Ectodermal cell (in vitro differentiated cells): ENCODE measurements around the gene CENPE.

Source experiments
- H3K27ac ChIP-seq: 2 replicates; pipeline ENCODE4 v1.7.0; 2013; ENCODE audit warnings: mild to moderate bottlenecking, low read depth, low read length; ENCODE audit not compliant: insufficient read depth, poor library complexity, severe bottlenecking
- H3K27me3 ChIP-seq: 2 replicates; pipeline ENCODE4 v1.7.0; 2013; ENCODE audit warnings: mild to moderate bottlenecking, low read length; ENCODE audit not compliant: insufficient read depth, control insufficient read depth, poor library complexity, severe bottlenecking
- H3K36me3 ChIP-seq: one replicate; pipeline ENCODE4 v1.7.0; 2013; ENCODE audit warnings: low read length; ENCODE audit not compliant: control insufficient read depth, insufficient read depth
- H3K4me1 ChIP-seq: one replicate; pipeline ENCODE4 v1.7.0; 2013; ENCODE audit warnings: low read length; ENCODE audit not compliant: control insufficient read depth, insufficient read depth
- H3K4me3 ChIP-seq: 2 replicates; pipeline ENCODE4 v1.7.0; 2013; ENCODE audit warnings: low read depth, low read length, control low read depth; ENCODE audit not compliant: insufficient read depth
- H3K9me3 ChIP-seq: 2 replicates; pipeline ENCODE4 v1.7.0; 2013; ENCODE audit warnings: mild to moderate bottlenecking, low read length, moderate library complexity; ENCODE audit not compliant: control insufficient read depth
- WGBS, 2 experiments: methylation state at CpG; one replicate each; pipeline ENCODE4 v1.1.7; 2013; ENCODE audit warnings: missing lambda C conversion rate in 2 of 2; 5-methylcytosine and 5-hydroxymethylcytosine counted together

CENPE gene

DNA sequence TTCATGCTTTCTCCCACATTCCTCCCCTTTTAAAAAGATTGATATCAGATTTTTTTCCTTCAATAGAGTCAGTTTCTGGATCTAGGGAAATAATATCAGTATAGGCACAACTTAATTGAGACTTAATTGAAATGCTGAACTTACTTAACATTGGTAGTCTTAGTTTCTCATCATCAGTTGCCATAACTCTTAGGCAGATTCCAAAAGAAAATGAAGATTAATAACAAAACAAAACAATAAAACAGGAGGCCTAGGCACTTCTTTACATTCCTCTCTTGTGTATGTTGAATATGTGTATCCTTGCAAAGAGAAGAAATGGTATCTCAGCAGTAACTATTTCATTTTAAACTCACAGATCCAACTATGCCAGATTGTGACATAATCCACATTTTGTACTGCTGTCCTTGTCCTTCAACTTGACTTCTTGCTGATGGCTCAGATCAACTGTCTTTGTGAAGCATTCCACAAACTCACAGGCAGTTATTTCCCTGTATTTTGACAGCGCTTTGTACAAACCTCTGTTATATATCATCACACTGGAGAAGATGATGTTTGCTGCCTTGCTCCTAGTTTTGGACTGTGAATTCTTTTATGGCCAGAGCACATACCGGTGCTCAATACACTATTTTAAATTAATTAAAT lies 112.5 kb downstream of the CENPE start:
- H3K36me3 ChIP-seq = peaks cover 30% of the 10 kb centered on the region

DNA sequence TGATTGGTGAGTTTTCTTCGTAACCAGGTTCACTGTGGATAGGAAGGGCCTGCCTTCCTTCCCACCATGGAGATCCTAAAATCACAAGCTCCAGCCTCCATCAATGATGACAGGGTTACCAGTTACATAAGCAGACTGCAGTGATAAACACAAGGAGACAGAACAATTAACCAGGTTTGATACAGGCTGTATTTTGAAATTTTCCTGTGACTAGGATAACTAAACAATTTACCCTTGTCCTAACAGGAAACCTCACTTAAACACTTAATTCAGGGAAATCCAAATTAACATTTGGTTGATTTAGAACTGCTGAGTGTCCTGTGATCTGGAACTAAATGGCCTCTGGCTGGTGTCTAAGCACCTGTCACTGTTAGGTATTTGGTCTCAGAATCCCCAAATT lies 118.5 kb downstream of the CENPE start:
- H3K36me3 ChIP-seq = no peaks in the 10 kb centered on the region
- peaks cover 4% of the 10 kb centered on the region for H3K4me1 ChIP-seq
- H3K27ac ChIP-seq = no peak overlapping the region
- no peak overlapping the region for H3K4me3 ChIP-seq
- 71% methylated on average over 1 of the region's 1 CpG; no CpG with 5 or more reads in 1 of the 2 experiments for whole genome bisulfite sequencing, 2 experiments
- H3K27me3 ChIP-seq = peaks cover 28% of the 10 kb centered on the region
- no peaks in the 10 kb centered on the region for H3K9me3 ChIP-seq

More for the DNA sequence above, 112.5 kb downstream of the CENPE start:
- Histone ChIP-seq H3K4me3 (no peak overlapping the region), H3K9me3 (no peaks in the 10 kb centered on the region), H3K27me3 (no peaks in the 10 kb centered on the region), H3K4me1 (no peaks in the 10 kb centered on the region), H3K27ac (no peak overlapping the region)
- 100% methylated on average over 1 to 2 of the region's 2 CpGs for WGBS, 2 experiments

DNA sequence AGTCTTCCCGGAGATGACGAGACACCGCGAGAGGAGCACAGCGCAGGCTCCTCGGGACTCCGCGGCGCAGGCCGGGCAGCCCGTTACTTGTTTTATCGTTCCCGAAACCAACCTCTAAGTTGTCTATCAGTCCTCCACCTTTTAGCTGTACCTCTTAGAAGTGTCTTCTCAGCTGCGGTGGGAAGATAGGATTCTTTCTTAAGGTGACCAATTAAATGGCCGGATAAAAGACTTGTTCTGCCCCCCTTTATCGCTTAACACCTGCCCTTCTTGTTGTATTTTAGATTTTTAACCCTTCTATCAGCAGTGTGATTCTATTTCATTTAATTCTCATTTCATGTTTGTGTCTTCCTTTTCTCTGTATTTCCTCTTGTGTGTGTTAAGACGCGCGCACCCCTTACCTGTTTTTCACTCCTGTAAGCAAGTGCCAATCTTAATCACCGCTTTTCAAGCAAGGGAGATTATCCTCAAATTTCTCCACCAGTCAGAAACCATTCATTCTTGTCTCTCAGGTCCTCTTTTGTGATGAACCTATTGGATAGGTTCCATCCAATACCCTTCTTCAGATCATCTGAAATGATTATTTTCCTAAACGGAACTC lies 121.3 kb downstream of the CENPE start, which contains the start of gene SLC9B2:
SLC9B2 (minus strand) TSS at position 15 of the 601 bp plus-strand sequence. CDS start 9,211 bp downstream, outside the sequence.
- Histone ChIP-seq H3K9me3 (no peaks in the 10 kb centered on the region), H3K36me3 (no peaks in the 10 kb centered on the region), H3K4me3 (peak within 1 kb of the TSS; percentile 82), H3K4me1 (peaks cover 4% of the 10 kb centered on the region), H3K27me3 (peaks cover 28% of the 10 kb centered on the region), H3K27ac (no peak within 1 kb of the TSS)
- whole genome bisulfite sequencing, 2 experiments = 26 to 28% methylated on average over 21 of the region's 21 CpGs

DNA sequence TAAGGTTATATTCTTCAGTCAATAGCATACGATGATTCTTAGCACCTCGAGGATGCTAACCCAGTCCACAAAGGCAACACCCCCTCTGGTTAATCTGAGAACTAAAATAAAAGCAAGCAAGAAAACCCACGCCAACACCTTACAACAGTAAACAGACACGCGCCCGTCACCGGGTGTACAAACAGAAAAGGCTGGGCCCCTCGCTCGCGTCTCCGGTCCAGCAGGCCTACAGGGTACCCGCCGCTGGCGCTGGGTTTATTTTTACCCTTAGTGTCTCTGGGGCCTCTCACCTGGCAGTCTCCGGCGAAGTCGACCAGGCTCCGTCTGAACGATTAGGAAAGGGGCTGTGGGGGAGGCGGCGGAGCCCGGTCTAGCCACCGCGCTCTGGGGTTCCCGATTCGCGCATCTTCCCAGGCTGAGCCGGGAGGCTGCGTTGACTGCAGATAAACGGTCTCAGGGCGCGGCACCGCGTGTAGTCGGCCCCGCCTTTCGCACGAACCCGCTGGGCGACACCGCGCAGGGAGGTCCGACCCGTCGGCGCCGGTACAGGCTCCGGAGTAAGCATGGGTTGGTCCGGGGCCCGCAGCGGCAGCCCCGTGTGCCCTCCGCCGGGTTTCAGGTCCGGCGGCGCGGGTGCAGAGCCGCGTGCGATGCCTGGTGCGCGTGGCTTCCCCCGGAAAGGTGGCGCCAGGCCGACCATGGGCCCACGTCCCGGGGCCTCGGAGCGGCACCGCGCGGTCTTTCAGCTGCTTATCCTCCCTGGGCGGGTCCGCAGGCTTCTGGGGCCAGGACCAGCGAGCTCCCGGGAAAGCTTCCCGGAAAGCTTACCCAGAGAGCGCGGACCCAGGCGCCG lies 122.0 kb downstream of the CENPE start:
- Histone ChIP-seq H3K4me1 (peaks cover 4% of the 10 kb centered on the region), H3K36me3 (no peaks in the 10 kb centered on the region), H3K27ac (no peak overlapping the region), H3K27me3 (peaks cover 28% of the 10 kb centered on the region), H3K9me3 (no peaks in the 10 kb centered on the region), H3K4me3 (peak overlapping the region; percentile 82)
- WGBS, 2 experiments = 1 to 2% methylated on average over 82 of the region's 82 CpGs

DNA sequence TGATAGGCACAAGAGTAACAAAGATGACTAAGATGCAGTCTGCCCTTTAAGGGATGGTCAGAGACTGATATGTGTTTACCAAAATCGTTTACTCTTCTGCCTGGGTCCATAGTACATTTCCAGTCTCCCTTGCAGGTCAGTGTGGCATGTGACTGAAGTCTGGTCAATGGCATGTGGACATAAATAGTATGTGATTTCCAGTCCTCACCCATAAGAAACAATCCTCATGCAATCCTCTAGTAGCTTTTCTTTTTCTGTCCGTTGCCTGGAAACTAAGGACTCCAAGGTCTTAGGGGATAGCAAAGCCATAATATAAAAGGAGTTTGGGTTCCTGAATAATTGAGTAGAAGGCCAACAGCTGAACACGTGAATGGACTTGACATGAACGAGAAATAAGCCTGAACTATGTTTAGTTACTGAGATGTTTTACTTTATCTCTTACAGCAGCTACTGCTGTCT lies 122.7 kb downstream of the CENPE start:
- Histone ChIP-seq H3K9me3 (no peaks in the 10 kb centered on the region), H3K27ac (no peak overlapping the region), H3K4me3 (peak overlapping the region; percentile 82), H3K27me3 (peaks cover 28% of the 10 kb centered on the region), H3K36me3 (no peaks in the 10 kb centered on the region), H3K4me1 (peaks cover 4% of the 10 kb centered on the region)
- 46 to 57% methylated on average over 4 of the region's 4 CpGs for WGBS, 2 experiments

DNA sequence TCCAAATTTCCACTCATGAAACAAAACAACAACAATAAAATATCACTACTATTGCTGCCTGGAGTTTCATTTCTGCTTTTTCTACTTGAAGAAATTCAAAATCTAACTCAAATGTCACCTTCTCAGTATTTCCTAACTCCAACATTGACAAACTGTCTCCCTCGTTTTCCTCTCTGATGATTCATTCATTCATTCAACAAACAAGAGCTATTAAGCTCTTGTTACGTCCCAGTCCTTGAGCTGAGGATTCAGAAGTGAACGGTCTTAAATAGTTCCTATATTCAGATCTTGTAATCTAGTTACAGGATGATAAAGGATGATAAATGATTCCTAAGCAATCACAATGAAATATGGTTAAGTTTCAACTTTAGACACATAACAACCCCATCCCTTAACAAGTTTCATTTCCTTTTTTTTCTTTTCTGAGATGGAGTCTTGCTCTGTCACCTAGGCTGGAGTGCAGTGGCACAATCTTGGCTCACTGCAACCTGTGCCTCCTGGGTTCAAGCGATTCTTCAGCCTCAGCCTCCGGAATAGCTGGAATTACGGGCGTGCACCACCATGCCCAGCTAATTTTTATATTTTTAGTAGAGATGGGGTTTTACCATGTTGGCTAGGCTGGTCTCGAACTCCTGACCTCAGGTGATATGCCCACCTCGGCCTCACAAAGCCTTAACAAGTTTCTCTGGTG lies 123.3 kb downstream of the CENPE start:
- Histone ChIP-seq H3K27me3 (peaks cover 28% of the 10 kb centered on the region), H3K4me1 (peaks cover 4% of the 10 kb centered on the region), H3K4me3 (no peak overlapping the region), H3K27ac (no peak overlapping the region), H3K36me3 (no peaks in the 10 kb centered on the region), H3K9me3 (no peaks in the 10 kb centered on the region)
- 93 to 95% methylated on average over 8 to 9 of the region's 9 CpGs for WGBS, 2 experiments

DNA sequence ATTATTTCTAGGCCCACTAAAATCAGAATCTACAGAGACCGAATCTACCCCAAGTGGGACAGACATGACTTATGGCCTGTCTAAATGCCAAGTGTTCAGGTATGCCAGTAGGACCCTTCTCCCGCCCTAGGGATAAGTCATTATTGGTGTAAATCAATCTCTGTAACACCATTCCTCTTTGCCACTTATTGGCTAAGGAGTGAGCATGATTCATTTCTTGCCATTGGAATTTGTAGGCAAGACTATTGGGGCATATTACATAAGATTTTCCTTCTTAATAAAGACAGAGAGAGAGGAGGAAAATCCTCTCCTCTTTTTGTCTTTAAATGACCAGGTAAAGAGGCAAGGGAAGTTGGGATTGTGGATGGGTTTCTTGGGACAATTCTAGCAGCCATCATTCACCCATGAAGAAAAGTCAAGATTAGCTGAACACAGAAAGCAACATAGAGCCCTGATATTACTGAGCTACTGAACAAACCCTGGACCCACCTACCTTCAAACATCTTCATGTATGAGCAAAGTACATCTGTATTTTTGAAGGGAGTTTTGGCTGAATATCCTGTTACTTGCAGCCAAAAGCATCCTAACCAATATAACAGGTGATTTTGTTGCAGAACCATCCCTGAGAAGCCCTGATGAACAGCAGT lies 124.2 kb downstream of the CENPE start:
- no peak overlapping the region for H3K4me3 ChIP-seq
- no peaks in the 10 kb centered on the region for H3K36me3 ChIP-seq
- H3K27me3 ChIP-seq = peaks cover 28% of the 10 kb centered on the region
- peaks cover 4% of the 10 kb centered on the region for H3K4me1 ChIP-seq
- no peaks in the 10 kb centered on the region for H3K9me3 ChIP-seq
- 84 to 95% methylated on average over 2 of the region's 2 CpGs for WGBS, 2 experiments
- no peak overlapping the region for H3K27ac ChIP-seq

DNA sequence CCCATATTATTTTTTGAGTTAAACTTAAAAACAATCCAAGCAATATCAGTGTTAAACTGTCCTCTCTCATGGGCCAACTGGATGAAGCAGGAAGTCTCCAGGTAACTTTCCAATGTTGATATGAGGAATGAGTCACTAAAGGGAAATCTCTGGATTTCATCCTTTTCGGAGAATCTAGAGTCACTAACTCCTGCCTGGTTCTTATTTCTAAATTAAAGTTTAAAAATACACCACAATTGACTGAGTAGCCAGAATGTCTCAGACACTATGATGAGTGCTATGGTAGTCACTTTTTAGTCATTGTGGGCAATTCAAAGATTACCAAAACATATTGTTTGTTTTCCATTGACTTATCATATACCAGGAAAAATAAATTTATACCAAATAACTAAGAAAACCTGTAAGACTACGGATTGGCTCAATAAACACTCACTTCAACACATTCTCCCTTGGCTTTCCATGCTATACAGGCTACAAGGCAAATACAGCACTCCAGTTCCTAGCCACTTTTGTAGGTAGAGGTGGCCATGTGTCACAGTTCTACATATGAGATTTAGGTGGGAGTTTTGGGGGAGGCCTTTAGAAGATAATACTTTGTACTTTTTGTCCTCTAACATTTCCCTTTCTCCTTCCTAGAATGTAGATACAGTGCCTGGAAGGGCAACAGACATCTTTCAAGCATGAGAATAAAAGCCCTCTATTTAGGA lies 130.1 kb downstream of the CENPE start:
- H3K4me3 ChIP-seq = no peak overlapping the region
- no peak overlapping the region for H3K27ac ChIP-seq
- H3K4me1 ChIP-seq = no peaks in the 10 kb centered on the region
- 86 to 88% methylated on average over 1 to 2 of the region's 2 CpGs for WGBS, 2 experiments
- no peaks in the 10 kb centered on the region for H3K27me3 ChIP-seq
- H3K9me3 ChIP-seq = no peaks in the 10 kb centered on the region
- no peaks in the 10 kb centered on the region for H3K36me3 ChIP-seq

DNA sequence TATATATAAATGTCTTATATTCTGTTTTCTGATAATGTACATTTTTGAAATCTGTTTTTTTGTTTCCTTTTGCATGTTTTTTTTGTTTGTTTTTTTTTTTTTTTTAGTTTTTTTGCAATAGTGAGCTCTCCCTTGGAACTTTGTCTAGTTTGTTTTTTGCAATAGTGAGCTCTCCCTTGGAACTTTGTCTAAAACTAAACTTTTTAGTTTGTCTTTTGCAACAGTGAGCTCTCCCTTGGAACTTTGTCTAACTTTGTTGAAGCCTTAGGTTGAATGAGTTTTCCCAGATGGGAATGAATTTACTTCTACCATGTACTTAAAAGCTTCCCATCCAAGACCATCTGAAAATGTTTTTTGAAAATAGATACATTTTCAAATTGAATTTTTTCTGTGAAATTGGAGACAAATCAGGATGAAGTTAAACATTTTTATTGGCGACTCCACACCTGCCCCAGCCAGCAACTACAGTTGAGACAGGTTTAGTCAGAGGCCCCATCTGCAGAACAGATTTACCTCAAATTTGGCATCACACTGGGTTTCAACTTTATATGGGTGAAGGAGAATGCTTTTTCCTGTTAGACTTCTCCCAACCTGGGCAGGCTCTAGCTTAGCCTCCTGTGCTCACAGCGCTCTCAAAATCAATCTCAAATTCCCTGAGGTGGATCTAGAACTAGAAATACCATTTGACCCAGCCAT lies 137.5 kb downstream of the CENPE start:
- H3K4me3 ChIP-seq = no peak overlapping the region
- H3K27ac ChIP-seq = no peak overlapping the region
- H3K27me3 ChIP-seq = no peaks in the 10 kb centered on the region
- 89 to 96% methylated on average over 2 of the region's 2 CpGs for WGBS, 2 experiments
- H3K4me1 ChIP-seq = no peaks in the 10 kb centered on the region
- no peaks in the 10 kb centered on the region for H3K9me3 ChIP-seq
- no peaks in the 10 kb centered on the region for H3K36me3 ChIP-seq
